Stimulated activated naive CD4-positive, alpha-beta T cell (primary cell): Measurements from ENCODE around the gene B3GAT1.

Experiments
- DNase-seq, 6 experiments: peaks; one replicate each; lab custom pipeline; 2025; lab: John Stamatoyannopoulos, UW

The B3GAT1 gene

DNA sequence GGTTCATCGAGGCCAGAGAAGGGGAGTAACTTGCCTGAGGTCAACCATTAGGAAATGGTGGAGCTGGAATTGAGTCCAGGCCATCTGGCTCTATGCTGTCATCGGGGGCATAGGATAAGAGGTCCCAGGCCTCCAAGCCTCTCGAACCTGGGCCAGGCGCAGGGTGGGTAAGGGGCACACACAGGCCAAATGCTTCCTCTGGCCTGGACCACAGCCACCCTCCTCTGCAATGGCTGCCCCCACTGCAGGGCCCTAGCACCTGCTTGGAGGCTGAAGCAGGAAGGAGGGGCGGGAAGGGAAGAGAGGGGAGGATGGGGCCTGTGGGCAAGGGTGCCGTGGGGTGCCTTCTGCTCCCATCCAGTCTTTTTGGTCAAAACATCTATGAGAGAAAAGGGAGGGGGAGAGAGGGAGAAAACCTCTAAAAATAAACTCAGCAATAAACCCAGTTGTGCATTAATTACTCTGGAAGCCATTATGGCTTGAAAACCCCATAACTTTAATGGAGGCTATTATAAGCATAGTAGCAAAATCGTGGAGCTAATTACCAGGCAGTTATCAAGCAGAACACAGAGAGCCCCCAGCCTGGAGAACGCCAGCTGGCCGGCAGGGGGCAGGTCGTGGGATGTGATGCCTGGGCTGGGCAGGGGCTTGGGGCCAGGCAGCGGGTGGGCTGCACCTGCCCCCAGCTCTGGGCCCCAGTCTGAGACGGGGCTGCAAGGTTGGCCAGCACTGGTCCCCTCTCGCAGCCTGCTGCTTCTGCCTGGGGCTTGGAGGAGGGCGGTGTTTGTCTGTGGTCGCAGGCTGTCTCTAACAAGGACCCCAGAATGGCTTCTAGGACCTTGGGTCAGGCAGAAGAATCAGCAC lies 21.1 kb downstream of the B3GAT1 start:
- DNase-seq = no peak

DNA sequence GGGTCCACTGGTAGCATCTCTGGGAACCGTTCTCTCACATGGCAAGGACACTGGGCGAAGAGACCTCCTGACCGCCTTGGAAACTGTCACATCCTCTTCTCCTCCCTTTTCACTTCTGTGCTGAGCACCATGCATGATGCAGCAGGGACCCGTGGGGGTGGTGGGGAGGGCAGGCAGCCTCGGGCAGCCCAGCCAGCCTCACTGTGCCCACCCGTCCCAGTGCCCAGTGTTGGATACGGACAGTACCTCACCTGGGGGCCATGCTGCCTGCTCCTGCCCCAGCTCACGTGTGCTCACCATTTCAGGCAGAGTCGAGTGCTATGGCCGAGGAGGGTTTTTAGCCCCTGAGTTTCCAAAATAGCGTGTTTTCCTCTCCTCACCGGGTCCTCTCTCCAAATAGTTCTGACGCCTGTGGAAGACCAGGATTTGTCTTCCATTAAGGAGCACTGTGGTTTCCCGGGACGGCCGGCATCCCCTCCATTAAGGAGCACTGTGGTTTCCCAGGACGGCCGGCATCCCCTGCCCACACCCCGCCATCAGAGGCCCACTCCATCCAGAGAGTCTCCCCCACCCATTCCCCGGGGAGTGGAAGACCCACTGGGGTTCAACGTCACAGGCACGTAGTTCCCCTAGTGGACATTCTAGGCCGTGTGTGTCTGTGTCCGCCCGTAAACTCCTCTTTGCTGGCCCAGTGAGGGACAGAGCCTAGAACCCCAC lies 22.4 kb downstream of the B3GAT1 start:
- DNase-seq = no peak

DNA sequence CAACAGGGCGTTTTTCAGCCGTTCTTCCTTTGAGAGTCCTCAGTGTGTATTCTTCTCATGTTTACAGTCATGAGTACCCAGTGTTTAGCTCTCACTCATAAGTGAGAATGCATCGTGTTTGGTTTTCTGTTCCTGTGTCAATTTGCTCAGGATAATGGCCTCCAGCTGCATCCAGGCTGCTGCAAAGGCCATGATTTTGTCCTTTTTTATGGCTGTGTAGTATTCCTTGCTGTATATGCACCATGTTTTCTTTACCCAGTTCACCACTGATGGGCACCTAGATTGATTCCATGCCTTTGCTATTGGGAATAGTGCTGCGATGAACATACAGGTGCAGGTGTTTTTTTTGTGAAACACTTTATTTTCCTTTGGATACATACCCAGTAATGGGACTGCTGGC lies 23.5 kb downstream of the B3GAT1 start:
- DNase-seq = no peak

DNA sequence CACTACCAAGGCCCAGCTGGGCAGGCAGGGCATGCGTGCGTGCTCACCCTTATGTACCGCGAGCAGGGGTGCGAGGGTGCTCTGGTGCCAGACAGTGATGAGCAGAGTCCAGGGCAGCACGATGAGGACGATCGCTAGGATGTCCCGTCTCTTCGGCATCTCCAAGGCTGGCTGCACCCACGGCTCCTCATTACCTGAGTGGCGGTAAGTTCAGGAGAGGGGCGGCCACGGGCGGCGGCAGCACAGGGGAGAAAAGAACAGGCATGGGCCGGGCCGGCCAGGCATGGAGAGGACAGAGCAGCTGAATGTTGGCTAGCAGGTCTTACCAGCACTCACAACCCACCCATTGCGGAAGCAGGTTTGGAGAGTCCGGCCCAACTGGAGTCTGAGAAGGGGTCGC lies 24.5 kb downstream of the B3GAT1 start:
- no peak for DNase-seq

DNA sequence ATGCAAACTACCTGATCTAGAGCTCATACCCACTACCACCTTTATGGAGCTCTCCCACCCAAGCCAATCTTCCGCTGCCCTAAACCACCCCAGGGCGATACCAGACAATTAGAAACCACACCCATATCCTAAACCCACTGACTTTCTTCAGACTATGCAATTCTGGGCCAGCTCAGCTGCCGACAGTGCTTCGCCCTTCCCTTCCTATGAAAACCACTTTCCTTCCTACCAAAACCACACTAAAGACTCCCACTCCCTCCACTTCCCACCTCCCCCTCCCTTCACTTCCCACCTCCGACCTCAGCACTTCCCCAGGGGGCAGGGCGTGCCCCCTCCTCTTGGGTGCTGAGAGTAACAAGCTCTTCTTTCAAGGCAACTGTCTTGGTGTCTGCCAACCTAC lies 25.1 kb downstream of the B3GAT1 start:
- DNase-seq = no peak

DNA sequence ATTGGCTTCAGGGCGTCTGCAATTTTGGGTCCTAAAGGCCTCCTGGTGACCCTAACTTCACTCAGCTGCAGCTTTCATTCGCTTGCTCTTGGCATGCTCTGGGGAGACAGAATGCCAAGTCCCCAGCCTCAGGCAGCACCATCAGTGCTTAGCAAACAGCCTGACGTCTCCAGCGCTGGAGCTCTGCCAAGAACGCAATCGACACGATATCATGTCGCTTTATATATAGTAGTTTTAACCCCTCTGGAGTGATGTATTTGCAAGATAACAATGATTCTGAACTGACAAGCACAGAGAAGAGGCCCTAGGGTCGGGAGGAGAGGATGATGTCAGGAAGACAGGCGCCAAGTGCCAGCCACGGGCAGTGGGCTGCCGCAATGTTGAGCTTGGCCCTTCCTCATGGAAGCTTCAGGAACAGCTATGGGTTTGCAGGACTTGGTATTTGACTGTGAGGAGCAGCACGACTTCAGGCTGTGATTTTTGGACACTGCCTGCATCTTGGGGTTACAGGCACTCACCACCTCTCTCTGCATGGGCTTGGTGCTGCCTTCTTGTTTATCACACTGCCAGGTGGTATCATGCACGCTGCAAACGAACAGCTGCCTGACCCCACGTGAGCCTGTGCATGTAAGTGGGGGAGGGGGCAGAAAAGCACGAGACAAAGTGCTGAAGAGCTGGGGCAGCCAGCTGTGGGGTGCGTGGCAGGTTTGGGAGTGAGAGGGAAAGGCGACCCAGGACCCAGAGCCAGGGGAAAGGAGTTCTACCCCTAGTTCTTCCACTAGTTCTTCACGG lies 26.1 kb downstream of the B3GAT1 start:
- DNase-seq = no peak

- no peak for DNase-seq
Observed at GRCh38 chr11:134385171-134385570, 26.9 kb downstream of the B3GAT1 start.

DNA sequence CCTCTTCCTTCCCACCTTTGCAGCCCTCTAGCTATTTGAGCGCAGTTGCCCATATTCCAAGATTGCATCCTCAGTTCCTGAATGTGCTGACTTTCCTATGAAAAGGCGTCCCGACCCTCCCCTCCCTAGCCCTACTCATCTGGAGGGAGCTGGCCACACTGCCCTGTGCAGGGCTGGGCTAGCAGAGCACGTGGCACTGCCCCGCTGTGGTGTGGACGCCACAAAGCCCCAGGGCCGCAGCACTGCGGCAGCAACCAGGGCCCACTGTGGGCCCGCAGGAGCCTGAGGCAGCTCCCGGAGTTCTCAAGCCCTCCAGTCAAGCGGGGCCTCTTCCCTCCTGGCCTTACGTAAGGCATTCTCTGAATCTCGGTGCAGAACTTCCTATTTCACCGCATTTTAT lies 27.6 kb downstream of the B3GAT1 start:
- DNase-seq = no peak

DNA sequence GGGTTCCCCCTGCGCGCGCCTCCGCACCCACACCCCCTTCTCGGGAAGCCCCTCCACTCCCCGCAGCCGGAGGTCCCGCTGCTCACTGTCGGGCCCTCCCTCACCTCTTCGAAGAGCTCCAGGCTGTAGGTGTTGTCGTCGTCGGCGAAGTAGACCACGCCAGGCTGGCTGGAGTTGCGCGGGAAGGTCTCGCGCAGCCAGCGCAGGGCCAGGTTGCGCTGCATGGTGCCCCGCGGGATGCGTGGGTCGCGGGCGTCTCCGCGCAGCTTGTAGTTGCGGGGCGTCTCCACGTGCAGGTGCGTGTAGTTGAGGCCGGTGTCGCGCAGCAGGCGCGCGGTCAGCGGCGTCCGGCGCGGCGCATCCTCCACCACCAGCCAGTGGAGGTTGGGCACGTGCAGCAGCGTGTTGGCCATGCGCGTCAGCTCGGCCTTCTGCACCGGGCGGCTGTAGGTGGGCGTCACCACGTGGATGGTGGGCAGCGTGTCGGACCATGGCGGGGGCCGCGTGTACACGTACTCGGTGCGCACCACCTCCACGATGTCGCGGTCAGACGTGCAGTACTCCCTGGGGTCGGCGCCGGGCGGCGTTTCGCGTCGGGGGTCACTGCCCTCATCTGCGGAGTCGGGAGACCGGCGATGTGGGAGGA lies 28.3 kb downstream of the B3GAT1 start:
- no peak for DNase-seq

GRCh38 chr11:134382830-134383229 lies 29.2 kb downstream of the B3GAT1 start:
- no peak for DNase-seq

- DNase-seq = no peak
Observed at GRCh38 chr11:134382257-134382656, 29.8 kb downstream of the B3GAT1 start.

- DNase-seq = no peak
Observed at GRCh38 chr11:134380785-134381184, 31.3 kb downstream of the B3GAT1 start.

GRCh38 chr11:134380229-134380628 lies 31.8 kb downstream of the B3GAT1 start:
- DNase-seq = no peak

DNA sequence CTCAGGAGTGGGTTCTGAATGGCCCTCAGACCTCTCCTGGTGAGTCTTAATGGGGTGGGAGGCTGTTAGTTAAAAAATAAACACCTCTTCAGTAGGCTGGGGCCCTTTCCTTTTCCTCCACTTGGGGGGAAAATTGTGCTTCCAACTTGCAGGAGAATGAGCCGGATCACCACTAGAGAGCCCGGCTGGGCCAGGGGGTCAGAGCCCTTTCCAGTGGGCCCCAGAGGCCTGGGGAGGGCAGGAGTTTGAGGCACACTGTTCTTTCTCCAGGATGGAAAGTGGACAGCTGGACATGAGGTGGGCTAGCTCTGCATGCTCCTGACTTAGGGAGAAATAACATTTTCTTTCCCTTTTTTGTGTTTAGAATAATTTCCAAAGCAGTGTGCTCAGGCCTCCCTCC lies 32.8 kb downstream of the B3GAT1 start:
- no peak for DNase-seq

- DNase-seq = no peak
Observed at GRCh38 chr11:134377876-134378275, 34.2 kb downstream of the B3GAT1 start.

DNA sequence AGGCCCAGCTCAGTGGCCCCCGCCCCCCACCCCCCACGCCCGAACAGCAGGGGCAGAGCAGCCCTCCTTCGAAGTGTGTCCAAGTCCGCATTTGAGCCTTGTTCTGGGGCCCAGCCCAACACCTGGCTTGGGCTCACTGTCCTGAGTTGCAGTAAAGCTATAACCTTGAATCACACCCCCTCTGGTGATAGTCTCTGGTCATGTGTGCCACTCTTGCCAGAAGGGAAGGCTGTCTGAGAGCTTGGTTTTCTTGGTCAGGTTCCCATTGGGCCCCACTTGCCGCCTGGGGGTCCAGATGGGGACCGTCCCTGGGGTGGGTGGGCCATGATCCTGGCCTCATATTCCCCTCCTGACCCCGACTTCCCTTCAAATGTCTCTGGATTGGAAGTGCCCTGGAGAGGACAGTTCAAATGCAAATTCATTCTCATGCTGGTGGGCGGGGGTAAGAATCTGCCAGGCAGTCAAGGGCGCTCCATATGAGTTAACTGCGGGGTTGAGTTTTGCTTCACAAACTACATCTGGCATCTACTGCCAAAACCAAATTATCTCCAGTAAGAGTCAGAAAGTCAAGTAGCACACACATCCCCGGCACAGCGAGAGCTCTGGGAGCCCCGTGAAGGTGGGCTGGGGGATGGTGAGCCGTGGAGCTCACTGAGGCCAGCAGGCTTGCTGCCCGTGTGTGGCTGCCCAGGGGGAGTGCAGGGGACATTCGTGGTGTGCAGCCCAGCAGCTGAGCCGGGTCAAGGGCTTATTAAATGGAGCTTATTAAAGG lies 35.7 kb downstream of the B3GAT1 start:
- DNase-seq = no peak

DNA sequence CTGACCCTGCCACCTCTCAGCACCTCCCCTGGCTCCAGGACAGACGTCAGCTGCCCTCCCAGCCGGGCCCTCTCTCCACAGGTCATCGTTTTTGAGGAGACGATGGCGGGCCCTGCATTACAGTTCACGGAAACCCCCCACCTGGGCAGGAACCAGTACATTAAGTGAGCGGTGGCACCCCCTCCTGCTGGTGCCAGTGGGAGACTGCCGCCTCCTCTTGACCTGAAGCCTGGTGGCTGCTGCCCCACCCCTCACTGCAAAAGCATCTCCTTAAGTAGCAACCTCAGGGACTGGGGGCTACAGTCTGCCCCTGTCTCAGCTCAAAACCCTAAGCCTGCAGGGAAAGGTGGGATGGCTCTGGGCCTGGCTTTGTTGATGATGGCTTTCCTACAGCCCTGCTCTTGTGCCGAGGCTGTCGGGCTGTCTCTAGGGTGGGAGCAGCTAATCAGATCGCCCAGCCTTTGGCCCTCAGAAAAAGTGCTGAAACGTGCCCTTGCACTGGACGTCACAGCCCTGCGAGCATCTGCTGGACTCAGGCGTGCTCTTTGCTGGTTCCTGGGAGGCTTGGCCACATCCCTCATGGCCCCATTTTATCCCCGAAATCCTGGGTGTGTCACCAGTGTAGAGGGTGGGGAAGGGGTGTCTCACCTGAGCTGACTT lies 37.0 kb downstream of the B3GAT1 start:
- DNase-seq = no peak

GRCh38 chr11:134374171-134374570 lies 37.9 kb downstream of the B3GAT1 start:
- DNase-seq = no peak

DNA sequence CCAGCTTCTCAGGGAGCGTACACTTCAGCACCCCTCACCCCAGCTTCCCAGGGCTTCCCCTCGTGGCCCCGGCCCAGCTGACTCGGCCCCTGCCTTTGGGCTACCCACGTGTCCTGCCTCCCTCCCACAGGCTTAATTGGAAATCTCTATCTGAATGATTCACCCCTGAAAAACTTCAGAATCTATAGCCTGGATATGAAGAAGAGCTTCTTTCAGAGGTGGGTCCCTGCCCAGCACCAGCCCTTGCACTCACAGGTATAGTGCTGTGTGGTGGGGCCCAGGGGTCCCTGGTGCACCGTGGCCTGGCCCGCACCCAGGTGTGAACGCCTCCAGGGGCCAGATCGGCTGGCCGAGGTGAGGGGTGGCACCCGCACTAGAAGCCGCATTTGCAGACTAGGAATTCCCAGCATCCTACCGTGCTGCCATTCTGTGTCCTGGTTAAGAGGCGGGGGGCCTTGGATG lies 38.4 kb downstream of the B3GAT1 start:
- no peak for DNase-seq

DNA sequence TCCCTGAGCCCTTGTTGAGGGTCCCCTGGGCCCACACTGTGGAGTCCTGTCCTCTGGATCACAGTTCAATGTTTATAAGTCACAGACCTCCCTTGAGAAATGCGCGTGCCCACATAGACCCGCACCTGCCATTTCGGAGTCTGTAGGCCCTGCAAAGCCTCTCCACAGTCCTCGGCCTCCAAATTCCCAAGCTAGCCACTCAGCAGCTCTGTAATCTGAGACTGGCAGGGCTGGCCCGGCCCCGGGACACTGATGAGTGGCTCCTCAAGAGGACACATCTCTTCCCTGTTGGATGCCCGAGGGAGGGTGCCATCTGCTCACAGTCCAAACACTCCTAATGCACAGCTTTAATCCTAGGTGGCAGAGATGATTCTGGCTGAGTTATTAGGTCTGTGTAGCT lies 39.1 kb downstream of the B3GAT1 start:
- no peak for DNase-seq

GRCh38 chr11:134372536-134372935 lies 39.5 kb downstream of the B3GAT1 start:
- DNase-seq = no peak
